HG03045 (cell line): ENCODE results near the gene CXXC5.

Experiments
- ATAC-seq: cut with Tn5 transposase; IDR thresholded peaks from one replicate; pipeline ENCODE4 v1.9.1; 2021; ENCODE audit warnings: mild to moderate bottlenecking, moderate library complexity; ENCODE audit not compliant: unreplicated experiment

The CXXC5 gene

DNA sequence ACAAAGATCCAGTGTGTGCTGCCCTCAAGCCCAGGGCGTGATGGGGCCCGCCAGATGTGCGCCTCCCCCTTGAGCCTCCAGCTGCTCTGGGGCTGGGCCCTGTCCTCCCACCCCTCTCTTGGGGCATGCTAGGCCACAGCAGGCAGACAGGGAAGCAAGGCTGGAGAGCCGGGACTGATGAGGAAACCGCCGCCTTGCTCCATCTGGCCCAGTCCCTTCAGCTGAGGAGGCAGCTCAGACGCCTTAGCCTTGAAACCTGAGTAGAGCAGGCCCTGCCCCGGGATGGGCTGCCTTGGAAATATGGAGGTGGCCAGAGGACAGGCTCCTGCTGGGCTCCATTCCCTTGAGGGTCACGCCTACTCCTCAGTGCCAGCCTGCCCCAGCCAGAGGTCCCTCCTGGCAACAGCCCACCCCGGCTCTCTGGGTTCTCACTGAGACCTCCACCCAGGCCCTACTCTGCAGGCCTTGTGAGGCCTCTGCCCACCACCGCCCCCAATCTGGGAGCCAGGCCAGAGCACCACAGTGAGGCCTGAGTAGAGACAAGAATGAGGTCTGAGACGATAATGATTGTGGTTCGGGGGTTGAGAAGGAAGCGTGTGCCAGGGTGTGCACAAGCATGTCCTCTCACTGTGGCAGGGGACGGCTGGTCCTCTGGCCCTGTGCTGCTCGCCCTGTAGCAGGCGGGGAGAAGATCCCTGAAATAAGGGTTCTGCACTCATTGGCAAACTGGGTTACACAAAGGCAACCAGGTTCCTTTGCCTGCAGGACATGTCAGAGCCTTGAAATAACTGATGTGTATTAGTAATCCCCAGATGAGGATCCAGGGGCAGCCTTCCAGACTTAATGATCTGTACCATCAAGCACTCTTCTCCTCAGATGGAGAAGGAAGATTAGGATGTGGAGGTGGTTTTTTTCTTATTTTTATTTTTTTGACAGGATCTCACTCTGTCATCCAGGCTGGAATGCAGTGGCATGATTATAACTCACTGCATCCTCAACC lies 30.9 kb downstream of the CXXC5 start:
- no peak for ATAC-seq

DNA sequence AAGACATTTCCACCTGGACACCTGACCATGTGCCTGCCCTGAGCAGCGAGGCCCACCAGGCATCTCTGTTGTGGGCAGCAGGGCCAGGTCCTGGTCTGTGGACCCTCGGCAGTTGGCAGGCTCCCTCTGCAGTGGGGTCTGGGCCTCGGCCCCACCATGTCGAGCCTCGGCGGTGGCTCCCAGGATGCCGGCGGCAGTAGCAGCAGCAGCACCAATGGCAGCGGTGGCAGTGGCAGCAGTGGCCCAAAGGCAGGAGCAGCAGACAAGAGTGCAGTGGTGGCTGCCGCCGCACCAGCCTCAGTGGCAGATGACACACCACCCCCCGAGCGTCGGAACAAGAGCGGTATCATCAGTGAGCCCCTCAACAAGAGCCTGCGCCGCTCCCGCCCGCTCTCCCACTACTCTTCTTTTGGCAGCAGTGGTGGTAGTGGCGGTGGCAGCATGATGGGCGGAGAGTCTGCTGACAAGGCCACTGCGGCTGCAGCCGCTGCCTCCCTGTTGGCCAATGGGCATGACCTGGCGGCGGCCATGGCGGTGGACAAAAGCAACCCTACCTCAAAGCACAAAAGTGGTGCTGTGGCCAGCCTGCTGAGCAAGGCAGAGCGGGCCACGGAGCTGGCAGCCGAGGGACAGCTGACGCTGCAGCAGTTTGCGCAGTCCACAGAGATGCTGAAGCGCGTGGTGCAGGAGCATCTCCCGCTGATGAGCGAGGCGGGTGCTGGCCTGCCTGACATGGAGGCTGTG lies 32.4 kb downstream of the CXXC5 start:
- ATAC-seq: no peak

DNA sequence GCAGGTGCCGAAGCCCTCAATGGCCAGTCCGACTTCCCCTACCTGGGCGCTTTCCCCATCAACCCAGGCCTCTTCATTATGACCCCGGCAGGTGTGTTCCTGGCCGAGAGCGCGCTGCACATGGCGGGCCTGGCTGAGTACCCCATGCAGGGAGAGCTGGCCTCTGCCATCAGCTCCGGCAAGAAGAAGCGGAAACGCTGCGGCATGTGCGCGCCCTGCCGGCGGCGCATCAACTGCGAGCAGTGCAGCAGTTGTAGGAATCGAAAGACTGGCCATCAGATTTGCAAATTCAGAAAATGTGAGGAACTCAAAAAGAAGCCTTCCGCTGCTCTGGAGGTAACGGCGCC lies 32.9 kb downstream of the CXXC5 start:
- no peak for ATAC-seq

DNA sequence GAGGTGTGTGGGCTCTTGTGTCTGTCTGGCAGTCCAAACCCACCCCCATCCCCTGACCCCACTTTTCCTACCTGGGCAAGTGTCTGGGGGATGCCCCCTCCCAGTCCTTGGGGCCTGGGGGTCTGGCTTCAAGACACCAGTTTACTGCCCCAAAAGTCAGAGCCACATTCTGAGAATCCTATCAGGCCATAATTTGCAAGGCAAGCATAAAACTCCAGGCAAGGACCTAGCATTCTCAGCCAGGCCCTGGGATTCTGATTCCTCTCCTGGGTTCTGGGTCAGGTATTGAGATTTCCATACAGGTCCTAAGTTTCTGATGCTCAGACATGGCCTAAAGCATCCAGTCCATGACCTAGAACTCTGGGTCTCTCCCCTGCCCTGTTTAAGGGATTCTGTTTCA lies 33.3 kb downstream of the CXXC5 start:
- no peak for ATAC-seq

DNA sequence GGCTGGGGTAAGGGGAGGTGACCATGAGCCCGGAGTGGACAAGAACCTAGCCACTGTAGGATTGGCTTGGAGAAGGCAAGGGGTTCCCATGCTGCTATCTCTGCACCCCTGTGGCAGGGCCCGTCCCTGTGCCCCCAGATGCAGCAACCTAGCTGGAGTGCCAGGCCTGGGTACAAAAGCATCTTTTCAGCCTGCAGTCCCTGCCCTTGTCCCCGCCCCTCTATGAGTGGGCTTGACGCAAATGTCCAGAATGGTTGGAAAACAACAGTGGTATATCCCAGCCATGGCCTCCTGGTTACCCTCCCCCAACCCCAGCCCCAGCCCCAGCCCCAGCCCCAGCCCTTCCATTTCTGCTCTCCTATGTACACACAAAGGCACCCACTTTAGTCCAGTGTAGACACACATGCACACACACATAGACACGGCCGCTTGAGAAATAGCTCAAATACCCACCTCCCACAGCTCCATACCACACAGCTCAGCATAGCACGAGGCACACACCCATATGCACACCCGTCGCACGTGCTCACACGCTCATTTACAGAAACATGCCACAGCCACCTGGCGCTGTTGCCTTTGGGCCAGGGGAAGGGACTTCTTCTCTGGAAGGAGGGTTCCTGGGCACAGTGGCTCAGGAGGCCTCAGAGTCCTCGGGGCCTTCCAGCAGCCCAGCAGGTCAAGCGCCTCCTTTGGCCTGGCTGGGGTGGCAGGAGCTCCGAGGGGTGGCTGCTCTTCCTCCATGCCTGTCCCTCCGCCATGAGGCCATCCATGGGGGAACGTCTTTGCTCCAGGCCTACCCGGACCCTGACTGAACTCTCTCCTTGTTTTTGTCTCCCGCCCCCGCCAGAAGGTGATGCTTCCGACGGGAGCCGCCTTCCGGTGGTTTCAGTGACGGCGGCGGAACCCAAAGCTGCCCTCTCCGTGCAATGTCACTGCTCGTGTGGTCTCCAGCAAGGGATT lies 34.1 kb downstream of the CXXC5 start:
- ATAC-seq: no peak

DNA sequence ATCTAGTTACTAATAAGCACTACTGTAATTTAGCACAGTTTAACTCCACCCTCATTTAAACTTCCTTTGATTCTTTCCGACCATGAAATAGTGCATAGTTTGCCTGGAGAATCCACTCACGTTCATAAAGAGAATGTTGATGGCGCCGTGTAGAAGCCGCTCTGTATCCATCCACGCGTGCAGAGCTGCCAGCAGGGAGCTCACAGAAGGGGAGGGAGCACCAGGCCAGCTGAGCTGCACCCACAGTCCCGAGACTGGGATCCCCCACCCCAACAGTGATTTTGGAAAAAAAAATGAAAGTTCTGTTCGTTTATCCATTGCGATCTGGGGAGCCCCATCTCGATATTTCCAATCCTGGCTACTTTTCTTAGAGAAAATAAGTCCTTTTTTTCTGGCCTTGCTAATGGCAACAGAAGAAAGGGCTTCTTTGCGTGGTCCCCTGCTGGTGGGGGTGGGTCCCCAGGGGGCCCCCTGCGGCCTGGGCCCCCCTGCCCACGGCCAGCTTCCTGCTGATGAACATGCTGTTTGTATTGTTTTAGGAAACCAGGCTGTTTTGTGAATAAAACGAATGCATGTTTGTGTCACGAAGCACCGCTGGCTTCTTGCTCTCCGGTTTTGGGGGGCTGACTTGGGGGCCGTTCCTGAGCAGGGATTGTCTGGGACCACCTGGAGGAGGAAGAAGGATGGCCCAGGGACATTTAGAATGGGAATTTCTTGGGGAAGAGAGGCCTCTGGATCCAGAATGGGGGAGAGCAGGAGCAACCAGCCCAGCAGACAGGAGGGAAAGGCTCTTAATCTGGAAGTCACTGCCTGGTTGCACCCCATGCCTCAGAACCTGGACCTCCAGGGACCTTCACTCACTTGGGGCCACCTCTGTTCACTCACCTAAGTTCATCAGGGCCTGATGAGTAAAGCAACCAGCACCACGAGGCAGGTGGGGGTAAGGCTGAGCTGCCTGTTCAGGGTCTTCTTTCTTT lies 35.4 kb downstream of the CXXC5 start:
- ATAC-seq: no peak

DNA sequence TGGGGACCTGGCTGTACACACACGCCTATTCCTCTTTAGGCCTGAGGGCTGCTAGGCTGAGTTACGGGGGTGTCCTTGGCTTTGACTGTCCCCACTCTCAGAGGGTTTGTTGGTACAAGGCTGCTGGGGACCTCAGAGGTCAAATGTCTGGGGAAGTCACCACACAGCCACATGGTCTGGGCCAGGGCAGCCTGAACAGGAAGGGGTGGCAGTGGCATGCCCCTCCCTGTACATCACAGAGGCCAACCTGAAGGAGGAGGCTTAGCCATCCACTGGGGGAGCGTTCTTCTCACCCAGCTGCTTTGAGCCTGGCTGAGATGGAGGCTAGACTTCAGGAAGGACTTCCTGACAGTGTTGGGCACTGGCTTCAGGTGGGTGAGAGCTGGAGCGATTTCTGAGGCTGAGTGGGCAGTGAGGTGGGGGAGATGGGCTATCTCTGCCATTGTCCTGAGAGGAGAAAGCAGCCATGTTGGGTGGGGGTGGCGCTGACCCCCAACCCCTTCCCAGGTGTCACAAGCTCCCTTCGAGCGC lies 36.3 kb downstream of the CXXC5 start:
- ATAC-seq: no peak

DNA sequence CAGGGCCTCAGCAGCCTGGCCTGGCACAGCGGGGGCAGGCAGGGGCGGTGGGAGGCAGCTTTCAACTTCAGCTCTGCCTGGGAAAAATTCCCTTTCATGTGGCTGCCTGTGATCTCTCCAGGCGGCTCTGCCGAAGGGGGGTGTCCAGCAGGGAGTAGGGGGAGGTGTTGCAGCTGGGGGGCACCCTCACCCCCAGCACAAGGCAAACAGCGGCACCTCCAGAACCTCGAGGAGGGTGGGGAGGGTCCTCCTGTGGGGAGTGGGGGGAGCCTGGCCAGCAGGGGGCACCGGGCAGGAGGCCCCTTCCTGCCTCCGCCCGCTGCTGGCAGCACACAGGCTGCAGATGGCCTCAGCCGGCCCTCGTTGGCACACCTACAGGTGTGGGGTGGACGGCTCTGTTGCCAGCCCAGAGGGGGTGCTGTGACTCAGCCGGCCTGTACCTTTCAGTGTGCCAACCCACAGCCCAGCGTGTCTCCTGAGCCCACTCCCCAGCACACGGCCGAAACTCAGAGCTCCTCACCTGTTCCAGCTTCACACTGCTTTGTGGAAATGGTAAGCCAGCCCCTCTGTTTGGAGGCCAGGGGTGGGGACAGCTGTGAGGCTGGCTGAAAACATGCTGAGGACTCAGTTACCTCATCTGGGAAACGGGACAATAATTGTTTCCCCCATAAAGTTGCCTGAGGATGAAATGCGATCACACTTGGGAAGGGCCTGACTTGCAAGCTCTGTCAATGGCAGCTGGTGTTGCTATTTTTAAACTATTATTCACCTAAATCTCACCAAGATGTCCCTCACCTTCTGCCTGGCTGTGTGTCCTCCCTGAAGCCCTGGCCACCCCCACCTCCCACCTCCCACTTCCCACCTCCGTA lies 37.0 kb downstream of the CXXC5 start:
- ATAC-seq: no peak

DNA sequence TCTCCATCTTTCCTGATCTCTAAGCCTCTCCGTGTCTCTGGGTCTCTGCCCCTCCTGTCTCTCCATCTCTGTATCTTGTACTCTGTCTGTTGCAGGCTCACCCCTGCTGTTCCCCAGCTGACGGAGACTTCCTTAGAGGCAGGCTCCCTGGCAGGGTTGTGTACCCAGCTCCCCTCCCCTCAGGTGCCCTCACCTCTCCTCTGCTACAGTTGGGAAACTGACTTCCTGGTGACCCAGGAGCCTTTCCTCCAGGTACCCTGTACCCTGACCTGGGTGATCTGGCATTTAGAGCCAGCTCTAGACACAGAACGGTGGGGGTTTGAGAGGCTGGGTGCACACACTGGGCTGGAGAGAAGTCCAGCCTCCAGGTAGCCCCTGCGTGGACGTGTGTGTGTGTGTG lies 37.7 kb downstream of the CXXC5 start:
- ATAC-seq: no peak

DNA sequence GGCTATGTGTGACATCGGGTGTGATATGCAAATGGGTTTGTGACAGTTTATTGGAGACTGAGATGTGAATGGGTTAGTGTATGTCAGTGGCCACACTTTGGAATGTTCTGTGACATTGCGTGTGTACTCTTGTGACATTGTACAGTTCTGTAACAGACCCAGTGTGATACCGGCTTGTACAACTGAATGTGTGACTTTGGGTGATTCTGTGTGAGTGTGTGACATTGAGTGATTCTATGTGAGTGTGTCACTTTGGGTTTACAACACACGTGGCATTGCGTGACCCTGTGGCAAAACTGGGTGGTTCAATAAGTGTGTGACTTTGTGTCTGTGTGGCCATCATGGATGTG lies 38.2 kb downstream of the CXXC5 start:
- ATAC-seq: no peak

DNA sequence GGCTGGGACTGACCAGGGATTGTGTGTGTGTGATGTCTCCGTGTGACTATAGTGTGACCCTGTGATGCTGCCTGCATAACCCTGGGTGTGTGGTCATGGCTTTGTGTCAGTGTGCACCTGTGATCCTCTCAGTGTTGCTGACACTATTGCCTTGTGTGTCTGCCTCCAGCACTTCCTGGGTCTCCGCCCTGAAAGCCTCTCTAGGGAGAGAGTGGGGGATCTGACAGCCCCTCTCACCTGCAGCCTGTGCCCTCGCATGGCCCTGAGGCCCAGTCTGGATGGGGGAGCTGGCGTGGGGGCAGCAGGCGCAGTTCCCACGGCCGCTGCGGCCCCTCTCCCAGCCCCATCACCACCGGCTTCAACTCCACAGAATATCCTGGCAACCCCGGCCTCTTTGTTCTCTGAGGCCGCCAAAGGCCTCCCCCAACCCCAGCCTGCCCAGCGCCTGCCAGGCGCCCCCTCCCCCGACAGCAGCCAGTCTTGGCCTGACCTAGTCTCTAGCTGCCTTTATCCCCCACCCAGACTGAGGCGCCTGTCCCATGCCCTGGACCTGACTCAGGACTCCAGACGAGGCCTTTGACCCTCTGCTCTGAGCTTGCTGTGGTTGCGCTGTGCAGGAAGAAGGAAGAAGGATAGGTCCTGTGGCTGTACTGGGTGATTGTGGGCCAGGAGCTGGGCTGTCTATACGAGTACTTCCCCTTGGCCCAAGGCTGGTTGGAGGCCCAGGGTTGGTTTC lies 38.7 kb downstream of the CXXC5 start:
- ATAC-seq: no peak

DNA sequence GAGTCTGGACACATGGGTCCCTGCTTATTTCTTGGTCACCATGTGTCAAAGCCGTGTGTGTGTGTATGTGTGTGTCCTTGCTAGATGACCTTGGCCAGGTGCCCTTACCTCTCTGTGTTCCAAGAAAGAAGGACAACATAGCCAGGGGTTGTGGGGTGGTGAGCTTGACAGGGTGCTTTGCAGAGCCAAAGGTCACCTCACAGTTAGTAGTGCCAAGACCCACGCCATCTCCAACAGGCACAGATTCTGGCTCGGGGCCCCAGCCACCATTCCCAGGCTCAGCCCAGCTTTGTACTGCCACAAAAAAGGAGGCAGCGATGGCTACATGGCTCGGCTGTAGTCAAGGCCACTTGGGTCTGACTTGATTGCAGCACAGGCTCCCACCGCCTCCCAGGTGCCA lies 39.5 kb downstream of the CXXC5 start:
- ATAC-seq: no peak

DNA sequence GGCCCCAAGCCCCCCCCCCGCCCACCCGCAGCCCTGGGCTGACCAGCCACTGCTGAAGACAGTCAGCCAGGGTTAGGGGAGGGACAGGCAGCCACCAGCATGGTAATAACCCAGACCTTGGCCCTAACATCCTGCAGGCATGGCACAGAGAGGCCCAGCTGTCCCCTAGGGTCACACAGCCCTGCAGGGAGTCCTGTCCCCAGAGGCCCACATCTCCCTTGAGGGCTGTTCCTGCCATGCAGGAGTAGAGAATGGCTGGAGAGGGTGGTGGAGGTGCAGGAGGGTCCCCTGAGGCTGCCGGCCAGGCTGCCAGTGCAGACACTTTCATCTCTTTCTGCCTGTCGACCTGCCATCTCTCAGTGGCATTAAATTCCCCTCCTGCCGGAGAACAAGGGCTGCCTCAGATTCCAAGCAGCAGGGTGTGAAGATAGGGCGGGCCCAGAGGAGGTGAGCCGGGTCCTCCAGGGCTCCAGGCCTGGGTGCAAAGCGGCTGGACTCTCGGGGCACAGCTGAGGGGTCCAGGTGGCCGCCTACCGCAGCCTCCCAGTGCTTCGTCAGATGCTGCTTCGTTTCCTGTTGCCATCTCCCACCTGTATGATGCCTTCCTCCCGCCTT lies 40.0 kb downstream of the CXXC5 start:
- ATAC-seq: no peak

DNA sequence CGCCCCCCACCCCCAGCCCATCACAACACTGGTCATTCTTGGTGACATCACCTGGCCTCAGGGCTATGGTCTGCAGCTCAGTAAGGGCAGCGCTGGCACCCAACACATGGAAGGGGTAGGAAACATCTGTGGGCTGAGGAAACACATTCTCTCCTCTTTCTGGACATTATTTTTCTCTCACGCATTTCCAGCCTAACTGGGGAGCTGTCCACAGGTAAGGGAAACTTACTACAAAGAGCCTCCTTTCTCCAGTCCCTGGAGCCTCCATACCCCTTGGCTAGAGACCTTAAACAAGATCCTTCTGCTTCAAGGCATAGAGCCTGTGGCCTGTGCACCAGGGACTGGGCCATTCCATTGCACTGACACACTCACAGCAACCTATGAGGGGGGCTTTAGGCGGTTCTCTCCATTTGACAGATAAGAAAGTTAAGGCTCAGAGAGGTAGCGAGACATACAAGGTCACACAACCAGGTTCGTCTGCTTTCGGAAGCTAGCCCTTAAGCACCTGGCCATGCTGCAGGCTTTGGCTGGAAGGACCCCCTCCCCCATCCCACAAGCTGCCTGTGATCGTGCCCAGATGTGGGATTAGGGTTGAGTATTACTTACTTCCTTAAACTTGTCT lies 40.7 kb downstream of the CXXC5 start:
- no peak for ATAC-seq

DNA sequence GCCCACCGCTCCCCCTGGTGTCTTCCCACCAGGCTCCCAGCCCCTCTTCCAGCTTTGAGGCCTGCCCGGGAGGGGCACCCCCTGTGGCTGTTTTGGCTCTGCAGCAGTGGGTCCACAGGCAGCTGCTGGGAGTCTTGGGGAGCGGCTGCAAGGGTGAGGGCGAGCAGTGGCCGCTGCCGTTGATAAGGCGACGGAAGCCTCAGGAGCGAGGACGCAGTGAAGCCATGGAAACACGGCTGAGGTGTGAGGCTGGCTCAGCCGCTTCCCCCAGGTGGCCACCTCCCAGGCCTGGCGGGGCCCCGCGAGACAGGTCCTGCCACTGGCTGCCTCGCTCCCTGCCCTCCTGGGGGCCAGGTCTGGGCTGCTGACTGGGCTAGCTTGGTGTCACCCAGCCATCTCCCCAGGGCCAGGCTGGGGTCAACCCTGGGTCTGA lies 41.5 kb downstream of the CXXC5 start:
- ATAC-seq: no peak

DNA sequence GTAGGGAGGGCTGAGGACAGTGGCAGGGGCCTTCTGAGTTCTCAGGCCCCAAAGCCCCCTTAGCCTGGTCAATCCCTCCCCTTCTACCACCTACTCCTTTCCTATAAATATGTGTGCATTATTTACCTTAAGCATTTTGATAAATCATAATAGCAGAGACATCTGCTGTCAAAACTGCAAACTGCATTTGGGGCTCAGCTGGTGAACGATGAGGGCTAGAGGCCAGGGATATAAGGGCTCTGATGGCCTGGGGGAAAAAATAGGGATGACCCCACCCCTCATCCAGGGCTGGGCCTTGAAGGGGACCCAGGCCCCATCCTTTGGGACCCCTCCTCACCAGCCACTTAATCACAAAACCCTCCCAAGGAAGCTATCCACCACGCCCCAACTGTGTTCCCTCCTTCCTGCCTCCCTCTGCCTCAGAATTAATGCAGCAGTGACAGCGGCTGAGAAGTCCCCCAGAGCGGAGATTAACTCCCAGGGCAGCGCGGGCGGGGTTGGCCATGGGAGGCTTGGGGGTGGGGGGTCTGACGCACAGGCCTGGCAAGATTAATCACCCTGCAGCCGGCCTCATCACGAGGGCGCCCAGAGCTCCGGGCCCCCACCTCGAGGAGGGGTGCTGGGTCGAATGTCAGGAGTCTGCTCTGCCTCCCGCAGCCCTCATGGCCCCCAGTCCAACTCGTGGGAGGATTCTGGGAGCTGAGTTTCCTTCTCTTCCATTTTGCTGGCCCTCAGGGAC lies 42.1 kb downstream of the CXXC5 start:
- no peak for ATAC-seq
